Stimulated activated CD8-positive, alpha-beta memory T cell treated with anti-CD3 and anti-CD28 coated beads, Interleukin-15, amount 100 ng/mL, for 48 hours (primary cell): ENCODE measurements around the gene B3GALT6.
A peak's percentile ranks its signal among the peaks of the same experiment; 100 is the strongest.

ENCODE experiments used
- DNase-seq, 2 donors: peaks; one replicate each; pipeline ENCODE4 v3.0.0-alpha.2; 2020; ENCODE audit warnings: low read depth in 2 of 2

Gene B3GALT6

GRCh38 chr1:1200876-1201810 is 30.9 kb upstream of the B3GALT6 start:
- DNase-seq: peak; percentile 84 to 85

- no peak for DNase-seq
These were observed 29.0 kb upstream of the B3GALT6 start for GRCh38 chr1:1202831-1203560.

GRCh38 chr1:1203561-1204424 is 28.2 kb upstream of the B3GALT6 start:
- DNase-seq: no peak

- DNase-seq: no peak
These were observed 27.6 kb upstream of the B3GALT6 start for GRCh38 chr1:1204425-1204920.

- no peak for DNase-seq
These were observed 26.9 kb upstream of the B3GALT6 start for GRCh38 chr1:1204998-1205768.

GRCh38 chr1:1205769-1206375 is 26.2 kb upstream of the B3GALT6 start:
- no peak for DNase-seq

GRCh38 chr1:1206376-1206965 is 25.6 kb upstream of the B3GALT6 start, which contains the start of gene TNFRSF18:
TSS of gene TNFRSF18 (minus strand) at chr1:1206592. CDS start at chr1:1206571, 21 bp downstream.
- peak; percentile 35 to 43 for DNase-seq

GRCh38 chr1:1206966-1207531 is 25.0 kb upstream of the B3GALT6 start:
- DNase-seq: no peak

GRCh38 chr1:1207571-1207892 is 24.5 kb upstream of the B3GALT6 start:
- DNase-seq: no peak

GRCh38 chr1:1208713-1209433 is 23.2 kb upstream of the B3GALT6 start:
- DNase-seq: peak; percentile 36 to 49

GRCh38 chr1:1210726-1211540 is 21.1 kb upstream of the B3GALT6 start:
- no peak for DNase-seq

- DNase-seq: no peak
These were observed 20.2 kb upstream of the B3GALT6 start for GRCh38 chr1:1211541-1212441.

GRCh38 chr1:1212780-1213344 is 19.2 kb upstream of the B3GALT6 start:
- peak; percentile 34 to 58 for DNase-seq

GRCh38 chr1:1213345-1214265 is 18.4 kb upstream of the B3GALT6 start, which contains the start of gene TNFRSF4:
TSS of gene TNFRSF4 (minus strand) at chr1:1214153. CDS start at chr1:1214127, 26 bp downstream.
- peak in 1 of 2 donors; percentile 46 for DNase-seq

GRCh38 chr1:1215080-1215676 is 16.9 kb upstream of the B3GALT6 start:
- DNase-seq: no peak
